Gastrocnemius medialis (tissue), 4 donors: ENCODE data around the gene ANKRD11. TPM values are rescaled to one million over a fixed set of nuclear protein-coding genes. Genes with fewer than 3 reads are reported as not detected.
A peak's percentile ranks its signal among the peaks of the same experiment; 100 is the strongest.
"Not testable (repeated sequence)": the region's sequence is repeated elsewhere in the genome, so short reads cannot be mapped to it uniquely, and the experiment has no call there.

ENCODE experiments used
- ATAC-seq, 2 donors: fragments of 150-250 bp; one replicate each; pipeline ENCODE4 v1.9.1; 2016
- DNase-seq, 2 donors: peaks; one replicate each; pipeline ENCODE4 v3.0.0-alpha.2; 2019
- H3K27ac ChIP-seq, 4 donors: fragments of 200-600 bp; sonication (generic); 1 replicate in 1 of 4; 2 replicates in 3 of 4; pipeline ENCODE4 v1.5.1; 2016 to 2018; ENCODE audit warnings: mild to moderate bottlenecking in 2 of 4, moderate library complexity in 1 of 4
- H3K27me3 ChIP-seq, 3 donors: fragments of 200-600 bp; sonication (generic) in 2 of 3; 1 replicate in 1 of 3; 2 replicates in 2 of 3; pipeline versions ENCODE4 v1.5.1 to v1.6.0; 2016 to 2019; ENCODE audit warnings: mild to moderate bottlenecking in 1 of 3, moderate library complexity in 1 of 3
- H3K36me3 ChIP-seq, 2 donors: fragments of 200-600 bp; sonication (generic) in 1 of 2; one replicate each; pipeline ENCODE4 v1.5.1; 2017 to 2018
- H3K4me1 ChIP-seq, 2 donors: fragments of 200-600 bp; sonication (generic) in 1 of 2; one replicate each; pipeline ENCODE4 v1.5.1; 2016 to 2017; ENCODE audit warnings: mild to moderate bottlenecking in 2 of 2
- H3K4me3 ChIP-seq, 4 donors: fragments of 200-600 bp; sonication (generic) in 3 of 4; 1 replicate in 1 of 4; 2 replicates in 3 of 4; pipeline ENCODE4 v1.5.1; 2016 to 2019; ENCODE audit warnings: mild to moderate bottlenecking in 2 of 4
- H3K9me3 ChIP-seq, 3 donors: fragments of 200-600 bp; sonication (generic) in 2 of 3; 1 replicate in 1 of 3; 2 replicates in 2 of 3; pipeline ENCODE4 v1.5.1; 2016 to 2019
- POLR2A ChIP-seq, 2 donors: fragments of 450-650 bp; IDR thresholded peaks; one replicate each; pipeline ENCODE4 v1.6.1; 2017; ENCODE audit warnings: antibody characterized with exemption in 2 of 2, mild to moderate bottlenecking in 2 of 2, moderate library complexity in 2 of 2
- in situ Hi-C, 4 donors: fragments of 200-750 bp; cut with MboI; loops; one replicate each; pipeline versions ENCODE4 v1.15.0 to v1.8.0; 2017; ENCODE audit warnings: low sequenced_read_pairs in 4 of 4
- intact Hi-C: fragments of 100-400 bp; cut with DNase I; formaldehyde crosslinking; loops from one replicate; pipeline ENCODE4 v1.15.1; 2023; ENCODE audit warnings: low total_unique reads
- total RNA-seq, 4 donors: library from RNA; depleted of rRNA; stranded (reverse); fragments of >200 nt; gene quantifications; one replicate each; pipeline versions ENCODE4 v1.1.0 to v1.2.3, GENCODE V29; 2016
- TF ChIP-seq, protein P1 (sequence below), 5 experiments: fragments of 450-650 bp in 3 of 5; fragments of 200-600 bp in 2 of 5; sonication (generic) in 2 of 5; IDR thresholded peaks in 4 of 5; conservative IDR thresholded peaks in 1 of 5; 1 replicate in 4 of 5; 2 replicates in 1 of 5; pipeline ENCODE4 v1.5.1; 2016 to 2019; ENCODE audit warnings: antibody characterized with exemption in 5 of 5, mild to moderate bottlenecking in 3 of 5, moderate library complexity in 3 of 5

The ANKRD11 gene
- total RNA-seq, 4 donors from 2014 or later, result 26.0 to 77.0 (median 55.0) TPM

DNA sequence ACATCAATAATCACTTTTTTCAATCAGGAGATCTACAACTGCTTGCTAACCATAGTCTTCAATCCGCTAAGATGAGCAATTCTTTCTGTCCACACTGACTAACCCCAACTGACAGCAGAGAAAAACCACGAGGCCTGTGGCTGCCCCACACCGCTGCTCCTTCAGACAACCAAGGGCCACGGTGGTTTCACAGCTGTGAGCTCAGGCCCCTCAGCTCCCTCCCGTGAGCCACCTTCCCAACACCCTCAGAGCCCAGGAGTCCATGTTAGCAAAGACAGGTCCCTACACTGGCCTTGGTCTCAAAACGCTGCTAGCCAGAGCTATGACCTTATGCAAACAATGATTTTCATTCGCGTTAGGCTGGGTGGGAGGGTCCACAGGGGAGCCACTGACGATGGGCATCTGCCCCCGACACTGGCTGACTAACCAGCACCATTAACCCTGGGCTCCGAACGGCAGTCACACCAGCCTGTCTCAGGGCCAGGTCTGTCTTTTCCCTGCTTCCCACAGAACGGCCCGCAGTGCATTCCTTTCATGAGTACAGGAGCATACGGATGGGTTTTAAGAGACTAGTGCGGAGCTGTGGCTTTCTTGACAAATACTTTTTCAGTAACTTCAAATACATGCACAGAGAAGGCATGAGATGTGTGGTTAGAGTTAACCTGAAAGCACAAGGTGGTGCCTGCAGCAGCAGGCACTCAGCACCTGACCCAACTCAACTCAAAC, 67.3 kb downstream of the ANKRD11 start:
- in situ Hi-C loops (no loop called here), intact Hi-C loops (loop anchor here (5.0 kb wide), 1 partner anchor 41 kb away; no protein-coding TSS in a partner anchor)
- Histone ChIP-seq H3K27ac (peak overlapping the region; percentile 64 to 71 (median 68)), H3K4me1 (peaks cover 68 to 73% of the 10 kb centered on the region in 2 donors), H3K4me3 (no peak overlapping the region), H3K27me3 (no peaks in the 10 kb centered on the region), H3K9me3 (no peaks in the 10 kb centered on the region), H3K36me3 (no peaks in the 10 kb centered on the region)
- ATAC-seq (peak; percentile 22 to 24), DNase-seq (no peak)
- TF ChIP-seq, protein P1, sequence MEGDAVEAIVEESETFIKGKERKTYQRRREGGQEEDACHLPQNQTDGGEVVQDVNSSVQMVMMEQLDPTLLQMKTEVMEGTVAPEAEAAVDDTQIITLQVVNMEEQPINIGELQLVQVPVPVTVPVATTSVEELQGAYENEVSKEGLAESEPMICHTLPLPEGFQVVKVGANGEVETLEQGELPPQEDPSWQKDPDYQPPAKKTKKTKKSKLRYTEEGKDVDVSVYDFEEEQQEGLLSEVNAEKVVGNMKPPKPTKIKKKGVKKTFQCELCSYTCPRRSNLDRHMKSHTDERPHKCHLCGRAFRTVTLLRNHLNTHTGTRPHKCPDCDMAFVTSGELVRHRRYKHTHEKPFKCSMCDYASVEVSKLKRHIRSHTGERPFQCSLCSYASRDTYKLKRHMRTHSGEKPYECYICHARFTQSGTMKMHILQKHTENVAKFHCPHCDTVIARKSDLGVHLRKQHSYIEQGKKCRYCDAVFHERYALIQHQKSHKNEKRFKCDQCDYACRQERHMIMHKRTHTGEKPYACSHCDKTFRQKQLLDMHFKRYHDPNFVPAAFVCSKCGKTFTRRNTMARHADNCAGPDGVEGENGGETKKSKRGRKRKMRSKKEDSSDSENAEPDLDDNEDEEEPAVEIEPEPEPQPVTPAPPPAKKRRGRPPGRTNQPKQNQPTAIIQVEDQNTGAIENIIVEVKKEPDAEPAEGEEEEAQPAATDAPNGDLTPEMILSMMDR (IDR thresholded peaks at IDR 0.05 in 4 of 5, conservative IDR thresholded peaks at IDR 0.05 in 1 of 5), result no peak
- TF ChIP-seq POLR2A (IDR thresholded peaks at IDR 0.05), result no peak

DNA sequence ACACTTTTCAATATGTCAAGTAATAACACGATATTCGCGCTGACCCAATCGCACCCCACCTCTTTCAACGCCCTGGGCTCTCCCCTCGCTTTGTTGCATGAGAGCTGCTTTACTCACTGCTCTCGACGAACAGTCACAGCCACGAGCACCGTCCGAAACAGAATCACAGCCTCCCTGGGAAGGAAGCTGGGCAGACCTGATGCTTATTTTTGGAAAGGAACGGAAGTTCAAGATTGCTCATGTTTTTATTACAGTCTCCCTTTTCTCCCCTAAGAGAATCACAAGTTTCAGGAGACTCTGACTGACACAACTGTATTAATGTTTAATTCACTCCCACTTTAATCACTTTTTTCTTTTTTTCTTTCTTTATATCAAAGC, 67.8 kb downstream of the ANKRD11 start:
- intact Hi-C loops, result loop anchor here (5.0 kb wide), 1 partner anchor 40 kb away; no protein-coding TSS in a partner anchor
- in situ Hi-C loops, result no loop called here

DNA sequence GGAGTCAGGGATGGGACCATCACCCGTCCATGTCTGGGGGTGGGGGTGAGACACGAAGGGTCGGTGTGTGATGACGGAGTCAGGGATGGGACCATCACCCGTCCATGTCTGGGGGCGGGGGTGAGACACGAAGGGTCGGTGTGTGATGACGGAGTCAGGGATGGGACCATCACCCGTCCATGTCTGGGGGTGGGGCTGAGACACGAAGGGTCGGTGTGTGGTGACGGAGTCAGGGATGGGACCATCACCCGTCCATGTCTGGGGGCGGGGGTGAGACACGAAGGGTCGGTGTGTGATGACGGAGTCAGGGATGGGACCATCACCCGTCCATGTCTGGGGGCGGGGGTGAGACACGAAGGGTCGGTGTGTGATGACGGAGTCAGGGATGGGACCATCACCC, 69.1 kb downstream of the ANKRD11 start:
- H3K36me3 ChIP-seq, in situ Hi-C loops, ATAC-seq, H3K4me3 ChIP-seq, DNase-seq, H3K27ac ChIP-seq, H3K9me3 ChIP-seq, H3K27me3 ChIP-seq: not testable (repeated sequence)
- intact Hi-C loops, result loop anchor here (5.0 kb wide), 1 partner anchor 39 kb away; no protein-coding TSS in a partner anchor
- H3K4me1 ChIP-seq, result peaks cover 73 to 84% of the 10 kb centered on the region in 2 donors

More for the DNA sequence above, 67.8 kb downstream of the ANKRD11 start:
- ATAC-seq (peak; percentile 63 to 90), DNase-seq (peak; percentile 27 to 33)
- Histone ChIP-seq H3K27me3 (no peaks in the 10 kb centered on the region), H3K36me3 (no peaks in the 10 kb centered on the region), H3K9me3 (no peaks in the 10 kb centered on the region), H3K4me3 (no peak overlapping the region), H3K27ac (peak overlapping the region; percentile 64 to 71 (median 68)), H3K4me1 (peaks cover 74 to 78% of the 10 kb centered on the region in 2 donors)
- TF ChIP-seq, protein P1 (IDR thresholded peaks at IDR 0.05 in 4 of 5, conservative IDR thresholded peaks at IDR 0.05 in 1 of 5), result no peak
- no peak for TF ChIP-seq POLR2A (IDR thresholded peaks at IDR 0.05)

DNA sequence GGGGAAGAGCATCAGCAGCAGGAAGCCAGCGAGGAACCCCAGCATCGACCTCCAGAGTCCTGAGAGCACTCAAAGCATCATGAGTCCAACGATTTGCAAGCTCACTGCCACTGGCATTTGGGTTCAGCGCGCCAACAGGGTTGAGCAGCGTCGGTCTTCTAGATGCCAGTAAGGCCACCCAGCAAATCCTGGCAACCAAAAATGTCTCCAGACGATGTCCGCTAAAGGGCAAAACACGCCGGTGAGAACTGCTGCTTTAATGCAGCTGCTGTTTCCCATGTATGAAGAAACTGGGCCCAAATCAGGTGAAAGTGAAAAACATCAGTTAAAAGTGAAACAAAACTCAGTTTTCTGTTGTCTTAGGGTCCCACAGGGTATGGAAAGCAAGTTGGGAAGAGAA, 70.2 kb downstream of the ANKRD11 start:
- H3K4me1 ChIP-seq, result peaks cover 62 to 80% of the 10 kb centered on the region in 2 donors
- no peaks in the 10 kb centered on the region for H3K36me3 ChIP-seq
- DNase-seq (no peak), ATAC-seq (no peak)
- peak overlapping the region in 1 of 4 donors; percentile 10 for H3K27ac ChIP-seq
- H3K9me3 ChIP-seq, result no peaks in the 10 kb centered on the region
- H3K27me3 ChIP-seq, result no peaks in the 10 kb centered on the region
- in situ Hi-C loops (no loop called here), intact Hi-C loops (loop anchor here (5.0 kb wide), 1 partner anchor 38 kb away; no protein-coding TSS in a partner anchor)
- TF ChIP-seq, protein P1 (IDR thresholded peaks at IDR 0.05 in 4 of 5, conservative IDR thresholded peaks at IDR 0.05 in 1 of 5), result no peak
- no peak for TF ChIP-seq POLR2A (IDR thresholded peaks at IDR 0.05)
- H3K4me3 ChIP-seq, result no peak overlapping the region

DNA sequence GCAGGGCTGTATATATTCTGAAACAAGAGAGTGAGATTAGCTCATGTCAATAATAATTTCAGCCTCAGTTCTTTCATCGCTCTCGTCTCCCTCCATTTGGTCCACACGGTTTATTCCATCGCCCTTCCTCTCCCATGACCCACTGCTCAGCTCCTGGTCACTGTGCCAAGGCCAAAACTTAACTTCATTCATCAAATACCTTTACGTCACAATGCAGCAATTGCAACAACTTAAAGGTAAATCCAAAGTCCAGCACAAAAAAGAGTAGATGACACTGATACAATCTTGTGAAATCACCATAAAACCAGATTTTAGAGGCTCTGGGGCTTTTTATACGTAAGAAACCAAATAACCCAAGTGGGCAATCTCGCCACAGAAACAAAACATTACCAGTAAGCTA, 72.0 kb downstream of the ANKRD11 start:
- in situ Hi-C loops, result no loop called here
- Histone ChIP-seq H3K27me3 (no peaks in the 10 kb centered on the region), H3K9me3 (no peaks in the 10 kb centered on the region), H3K36me3 (no peaks in the 10 kb centered on the region), H3K27ac (no peak overlapping the region), H3K4me3 (no peak overlapping the region), H3K4me1 (peaks cover 59 to 84% of the 10 kb centered on the region in 2 donors)
- DNase-seq, result no peak
- ATAC-seq, result no peak
- TF ChIP-seq POLR2A (IDR thresholded peaks at IDR 0.05), result no peak
- TF ChIP-seq, protein P1 (IDR thresholded peaks at IDR 0.05 in 4 of 5, conservative IDR thresholded peaks at IDR 0.05 in 1 of 5), result no peak
- intact Hi-C loops, result no loop called here
